HL-60 (cell line): ENCODE measurements around the gene SLC41A3.

Experiments
- SPI1 ChIP-seq: IDR thresholded peaks from 2 replicates; pipeline ENCODE4 v1.6.1; 2012; ENCODE audit warnings: low read depth, mild to moderate bottlenecking, borderline replicate concordance
- TF ChIP-seq, protein P1 (sequence below): IDR thresholded peaks from one replicate; pipeline ENCODE4 v1.5.1; 2011; ENCODE audit warnings: low read length, control low read depth, inconsistent platforms; ENCODE audit not compliant: insufficient read depth
- TF ChIP-seq, protein P2 (sequence below): IDR thresholded peaks from 2 replicates; pipeline ENCODE4 v1.6.1; 2012; ENCODE audit warnings: low read depth; ENCODE audit not compliant: insufficient replicate concordance

GRCh38 chr3:126128504-126129397, 44.8 kb upstream of the SLC41A3 start:
- TF ChIP-seq, protein P1, sequence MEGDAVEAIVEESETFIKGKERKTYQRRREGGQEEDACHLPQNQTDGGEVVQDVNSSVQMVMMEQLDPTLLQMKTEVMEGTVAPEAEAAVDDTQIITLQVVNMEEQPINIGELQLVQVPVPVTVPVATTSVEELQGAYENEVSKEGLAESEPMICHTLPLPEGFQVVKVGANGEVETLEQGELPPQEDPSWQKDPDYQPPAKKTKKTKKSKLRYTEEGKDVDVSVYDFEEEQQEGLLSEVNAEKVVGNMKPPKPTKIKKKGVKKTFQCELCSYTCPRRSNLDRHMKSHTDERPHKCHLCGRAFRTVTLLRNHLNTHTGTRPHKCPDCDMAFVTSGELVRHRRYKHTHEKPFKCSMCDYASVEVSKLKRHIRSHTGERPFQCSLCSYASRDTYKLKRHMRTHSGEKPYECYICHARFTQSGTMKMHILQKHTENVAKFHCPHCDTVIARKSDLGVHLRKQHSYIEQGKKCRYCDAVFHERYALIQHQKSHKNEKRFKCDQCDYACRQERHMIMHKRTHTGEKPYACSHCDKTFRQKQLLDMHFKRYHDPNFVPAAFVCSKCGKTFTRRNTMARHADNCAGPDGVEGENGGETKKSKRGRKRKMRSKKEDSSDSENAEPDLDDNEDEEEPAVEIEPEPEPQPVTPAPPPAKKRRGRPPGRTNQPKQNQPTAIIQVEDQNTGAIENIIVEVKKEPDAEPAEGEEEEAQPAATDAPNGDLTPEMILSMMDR: no peak
- TF ChIP-seq, protein P2, sequence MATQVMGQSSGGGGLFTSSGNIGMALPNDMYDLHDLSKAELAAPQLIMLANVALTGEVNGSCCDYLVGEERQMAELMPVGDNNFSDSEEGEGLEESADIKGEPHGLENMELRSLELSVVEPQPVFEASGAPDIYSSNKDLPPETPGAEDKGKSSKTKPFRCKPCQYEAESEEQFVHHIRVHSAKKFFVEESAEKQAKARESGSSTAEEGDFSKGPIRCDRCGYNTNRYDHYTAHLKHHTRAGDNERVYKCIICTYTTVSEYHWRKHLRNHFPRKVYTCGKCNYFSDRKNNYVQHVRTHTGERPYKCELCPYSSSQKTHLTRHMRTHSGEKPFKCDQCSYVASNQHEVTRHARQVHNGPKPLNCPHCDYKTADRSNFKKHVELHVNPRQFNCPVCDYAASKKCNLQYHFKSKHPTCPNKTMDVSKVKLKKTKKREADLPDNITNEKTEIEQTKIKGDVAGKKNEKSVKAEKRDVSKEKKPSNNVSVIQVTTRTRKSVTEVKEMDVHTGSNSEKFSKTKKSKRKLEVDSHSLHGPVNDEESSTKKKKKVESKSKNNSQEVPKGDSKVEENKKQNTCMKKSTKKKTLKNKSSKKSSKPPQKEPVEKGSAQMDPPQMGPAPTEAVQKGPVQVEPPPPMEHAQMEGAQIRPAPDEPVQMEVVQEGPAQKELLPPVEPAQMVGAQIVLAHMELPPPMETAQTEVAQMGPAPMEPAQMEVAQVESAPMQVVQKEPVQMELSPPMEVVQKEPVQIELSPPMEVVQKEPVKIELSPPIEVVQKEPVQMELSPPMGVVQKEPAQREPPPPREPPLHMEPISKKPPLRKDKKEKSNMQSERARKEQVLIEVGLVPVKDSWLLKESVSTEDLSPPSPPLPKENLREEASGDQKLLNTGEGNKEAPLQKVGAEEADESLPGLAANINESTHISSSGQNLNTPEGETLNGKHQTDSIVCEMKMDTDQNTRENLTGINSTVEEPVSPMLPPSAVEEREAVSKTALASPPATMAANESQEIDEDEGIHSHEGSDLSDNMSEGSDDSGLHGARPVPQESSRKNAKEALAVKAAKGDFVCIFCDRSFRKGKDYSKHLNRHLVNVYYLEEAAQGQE: no peak
- no peak for TF ChIP-seq SPI1
